GM21390 (cell line): ENCODE results near the gene ASCL5.
"Not testable (repeated sequence)": the region's sequence is repeated elsewhere in the genome, so short reads cannot be mapped to it uniquely, and the experiment has no call there.

Experiments
- ATAC-seq: cut with Tn5 transposase; IDR thresholded peaks from one replicate; pipeline ENCODE4 v1.9.1; 2021; ENCODE audit not compliant: unreplicated experiment

Gene ASCL5, protein sequence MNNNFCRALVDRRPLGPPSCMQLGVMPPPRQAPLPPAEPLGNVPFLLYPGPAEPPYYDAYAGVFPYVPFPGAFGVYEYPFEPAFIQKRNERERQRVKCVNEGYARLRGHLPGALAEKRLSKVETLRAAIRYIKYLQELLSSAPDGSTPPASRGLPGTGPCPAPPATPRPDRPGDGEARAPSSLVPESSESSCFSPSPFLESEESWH

DNA sequence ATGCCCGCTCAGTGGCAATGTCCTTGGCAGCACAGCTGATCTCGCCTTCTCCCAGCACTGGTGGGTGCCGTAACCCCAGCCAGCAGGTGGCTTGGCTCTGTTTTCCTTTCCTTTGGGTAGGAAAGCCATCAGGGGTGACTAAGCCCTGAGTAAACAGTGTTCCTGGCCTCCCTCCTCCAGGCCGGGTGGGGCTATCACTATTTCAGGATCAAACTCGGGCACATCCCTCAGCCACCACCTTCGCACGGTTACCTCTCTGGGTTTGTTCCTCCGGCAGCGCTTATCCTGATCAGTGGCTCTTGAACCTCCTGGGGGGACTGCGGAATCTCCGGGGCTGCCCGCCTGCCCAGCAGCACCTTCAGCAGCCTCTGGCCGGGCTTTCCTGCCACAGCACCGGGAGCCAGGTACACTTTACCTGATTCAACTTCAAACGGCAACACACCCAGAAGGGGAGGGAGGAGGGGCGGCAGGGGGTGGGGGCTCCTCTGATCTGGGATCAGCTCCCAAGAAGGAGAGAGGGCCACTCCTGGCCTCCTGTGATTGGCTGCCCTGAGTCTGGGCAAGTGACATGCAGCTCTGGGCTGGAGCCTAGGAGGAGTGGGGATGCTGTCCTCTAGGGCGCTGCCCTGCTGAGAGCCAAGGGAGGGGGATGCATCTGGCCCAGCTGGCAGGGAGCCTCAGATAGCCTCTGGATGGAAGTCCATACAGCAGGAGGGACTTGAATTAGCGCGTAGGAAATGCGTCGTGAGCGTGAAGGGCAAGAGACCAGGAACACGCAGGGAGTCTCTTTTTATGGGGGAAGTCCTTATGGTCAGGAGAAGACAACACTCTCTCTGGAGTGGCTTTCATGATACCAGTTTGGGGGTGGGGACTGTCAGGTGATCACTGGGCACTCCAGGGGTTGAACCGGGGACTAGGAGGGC is at the start of gene ASCL5:
TSS of gene ASCL5 (minus strand) at position 353 of the 923 bp plus-strand sequence. CDS start 11,812 bp downstream, outside the sequence.
- ATAC-seq = no peak

DNA sequence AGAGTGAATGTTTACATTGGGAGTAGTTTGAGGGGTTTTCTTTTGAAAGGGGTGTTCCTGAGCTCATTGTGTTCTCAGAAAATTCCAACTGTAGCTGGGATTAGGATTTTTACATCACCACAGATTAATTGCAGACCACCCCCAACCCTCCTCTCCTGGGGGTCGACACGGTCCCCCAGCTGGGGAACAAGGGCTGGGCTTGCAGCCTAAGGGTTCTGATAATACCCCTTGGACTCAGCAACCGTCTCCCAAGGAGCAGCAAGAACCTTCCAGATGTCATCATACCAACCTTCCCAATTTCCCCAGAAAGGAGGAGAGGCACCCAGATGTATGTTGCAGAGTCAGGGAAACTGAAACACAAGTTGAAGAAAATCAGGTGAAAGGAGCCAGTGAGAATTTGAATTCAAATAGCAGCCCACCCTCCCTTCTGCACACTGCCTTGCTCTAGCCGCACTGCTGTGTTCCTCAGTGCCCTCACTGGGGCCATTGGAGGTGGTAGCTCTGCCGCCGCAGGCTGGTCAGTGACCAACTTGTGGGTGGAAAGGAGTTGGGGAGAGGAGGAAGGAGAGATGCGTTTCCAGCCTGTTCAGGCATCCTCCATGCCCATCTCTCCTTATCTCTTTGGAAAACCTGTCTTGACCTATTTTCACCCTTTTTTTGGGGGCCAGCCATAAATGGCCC is 49.0 kb upstream of the ASCL5 start:
- ATAC-seq = no peak

- no peak for ATAC-seq
These were observed 46.8 kb upstream of the ASCL5 start for GRCh38 chr1:201173736-201174135.

DNA sequence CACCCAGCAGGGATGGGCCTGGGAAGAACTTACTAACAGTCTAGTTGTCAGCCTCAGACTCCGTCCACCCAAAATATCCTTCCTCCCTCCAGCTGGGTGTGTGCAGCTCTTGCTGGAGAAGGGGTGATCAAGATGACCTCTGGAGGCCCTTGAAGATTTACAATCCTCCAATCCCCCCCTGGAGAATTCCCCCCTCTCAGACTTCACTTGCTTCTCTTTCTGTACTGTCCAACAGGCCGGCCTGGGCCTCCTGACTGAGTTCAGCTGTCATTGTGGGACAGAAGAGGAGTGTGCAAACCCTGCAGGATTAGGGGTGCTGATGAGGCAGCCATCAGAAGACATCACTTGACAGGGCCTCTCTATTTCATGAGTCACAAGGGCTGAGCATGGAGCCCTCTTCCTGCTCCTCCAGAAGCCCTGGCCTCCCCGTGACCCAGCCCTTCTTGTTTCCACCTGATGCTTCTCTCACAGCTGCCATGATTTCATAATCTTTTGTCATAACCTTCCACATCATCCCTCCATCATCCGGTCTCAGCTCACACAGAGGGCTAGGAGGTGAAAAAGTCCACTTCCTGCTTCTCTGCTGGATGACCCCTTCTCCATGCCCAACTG is 46.1 kb upstream of the ASCL5 start:
- no peak for ATAC-seq

GRCh38 chr1:201172326-201172725 is 45.3 kb upstream of the ASCL5 start:
- no peak for ATAC-seq

- ATAC-seq = peak; percentile 42
These were observed 44.4 kb upstream of the ASCL5 start for GRCh38 chr1:201171063-201172036.

DNA sequence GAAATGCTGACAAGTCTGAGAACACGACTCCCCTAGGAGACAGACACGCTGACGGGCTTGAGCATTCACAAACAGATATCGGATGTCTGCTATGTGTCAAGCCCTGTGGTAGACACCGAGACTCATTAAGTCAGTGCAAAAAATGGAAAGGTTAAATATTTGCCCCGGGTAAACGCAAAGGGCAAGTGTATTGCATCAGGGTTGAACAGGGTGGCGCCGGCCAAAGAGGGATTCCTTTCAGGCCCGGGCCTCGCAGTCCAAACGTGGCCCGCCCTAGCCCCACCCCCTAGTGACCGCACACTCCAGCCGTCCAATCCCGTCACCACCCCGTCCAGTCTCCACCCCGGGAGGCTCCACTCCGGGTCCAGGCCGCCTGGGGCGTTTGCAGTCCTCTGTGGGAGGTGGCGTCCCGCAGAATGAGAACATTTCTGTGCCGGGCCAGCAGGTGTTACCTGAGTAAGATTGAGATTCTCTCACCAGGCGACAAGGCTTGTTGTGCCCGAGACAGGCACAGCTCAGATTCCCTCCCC is 43.6 kb upstream of the ASCL5 start:
- ATAC-seq = peak; percentile 96

- ATAC-seq = no peak
These were observed 43.1 kb upstream of the ASCL5 start for GRCh38 chr1:201169971-201170532.

DNA sequence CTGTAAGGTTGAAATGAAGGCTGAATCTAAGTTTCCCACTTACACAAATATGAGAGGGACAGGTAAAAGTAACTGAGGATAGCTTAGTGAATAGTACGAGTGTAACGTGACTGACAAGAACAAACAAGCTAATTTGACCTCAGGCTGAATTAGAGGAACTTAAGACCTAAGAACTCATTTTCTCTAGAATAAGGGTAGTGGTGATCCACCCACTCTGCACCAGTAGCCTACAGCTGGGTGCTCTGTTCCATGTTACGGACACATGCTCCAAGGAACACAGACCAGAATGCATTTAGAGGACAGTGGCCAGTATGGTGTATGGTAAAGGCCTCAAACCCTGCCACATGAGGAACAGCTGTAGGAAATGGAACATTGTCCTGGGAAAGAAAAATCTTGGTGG is 42.2 kb upstream of the ASCL5 start:
- no peak for ATAC-seq

DNA sequence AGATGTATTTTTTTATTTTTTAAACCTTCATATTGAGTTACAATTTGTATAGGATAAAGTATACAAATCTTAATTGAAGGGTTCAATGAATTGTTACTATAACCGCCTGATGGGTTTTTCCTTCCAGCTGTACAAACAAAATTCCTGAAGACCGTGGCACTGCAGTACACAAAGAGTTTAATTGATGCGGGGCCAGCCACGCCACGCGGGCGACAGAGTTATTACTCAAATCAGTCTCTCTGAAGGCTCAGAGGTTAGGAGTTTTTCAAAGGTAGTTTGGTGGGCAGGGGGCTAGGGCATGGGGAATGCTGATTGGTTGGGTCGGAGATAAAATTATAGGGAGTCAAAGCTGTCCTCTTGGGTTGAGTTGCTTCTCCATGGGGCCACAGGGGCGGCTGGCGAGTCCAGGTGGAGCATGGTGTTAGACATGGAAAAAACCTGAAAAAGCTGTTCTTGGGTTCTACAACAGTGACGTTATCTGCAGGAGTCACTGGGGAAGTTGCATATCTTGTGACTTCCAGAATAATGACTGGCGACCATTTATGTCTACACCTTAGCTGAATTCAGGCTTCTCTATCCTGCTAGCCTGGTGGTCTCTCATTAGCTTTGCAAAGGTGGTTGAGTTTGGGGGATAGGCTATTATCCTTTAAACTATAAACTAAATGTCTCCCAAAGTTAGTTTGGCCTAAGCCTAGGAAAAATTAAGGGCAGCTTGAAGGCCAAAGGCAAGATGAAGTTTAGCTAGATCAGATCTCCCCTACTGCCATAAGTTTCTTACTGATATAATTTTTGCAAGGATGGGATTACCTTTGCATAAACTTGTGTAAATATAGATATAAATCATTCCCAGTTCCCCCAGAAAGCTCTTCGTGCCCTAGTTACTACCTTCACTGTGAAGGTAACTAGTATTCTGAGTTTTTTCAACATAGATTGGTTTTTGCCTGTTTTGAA is 40.3 kb upstream of the ASCL5 start:
- ATAC-seq = no peak

DNA sequence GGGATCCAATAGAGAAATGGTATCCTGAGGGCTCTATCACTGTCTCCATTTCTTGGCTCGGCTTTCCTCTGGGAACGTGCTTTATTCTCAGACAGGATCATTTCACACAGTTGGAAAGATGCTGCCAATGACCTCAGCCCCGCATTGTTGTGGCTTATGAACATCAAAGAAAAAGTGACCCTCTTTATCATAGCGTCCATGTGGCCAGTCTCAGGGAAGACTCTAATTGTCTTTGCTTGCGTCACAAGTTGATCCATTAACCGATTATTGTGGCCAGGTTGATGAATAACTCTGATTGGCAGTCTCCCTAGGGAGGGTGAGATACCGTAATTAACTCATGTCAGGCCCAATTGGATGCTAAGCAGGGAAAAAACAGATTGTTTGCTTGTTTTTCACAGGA is 37.7 kb upstream of the ASCL5 start:
- no peak for ATAC-seq

DNA sequence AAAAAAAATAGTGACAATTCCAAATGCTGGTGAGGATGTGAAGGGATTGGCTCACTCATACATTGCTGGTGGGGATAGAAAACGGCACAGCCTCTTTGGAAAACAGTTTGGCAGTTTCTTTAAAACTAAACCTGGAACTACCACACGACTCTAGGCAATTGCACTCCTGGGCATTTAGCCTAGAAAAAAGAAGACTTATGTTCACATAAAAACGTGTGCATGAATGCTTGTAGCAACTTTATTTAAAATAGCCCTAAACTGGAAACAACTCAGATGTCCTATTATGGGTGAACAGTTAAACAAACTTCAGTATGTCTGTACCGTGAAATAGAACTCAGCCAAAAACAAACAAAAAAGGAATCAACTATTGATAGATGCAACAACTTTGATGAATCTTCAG is 36.7 kb upstream of the ASCL5 start:
- ATAC-seq = no peak

DNA sequence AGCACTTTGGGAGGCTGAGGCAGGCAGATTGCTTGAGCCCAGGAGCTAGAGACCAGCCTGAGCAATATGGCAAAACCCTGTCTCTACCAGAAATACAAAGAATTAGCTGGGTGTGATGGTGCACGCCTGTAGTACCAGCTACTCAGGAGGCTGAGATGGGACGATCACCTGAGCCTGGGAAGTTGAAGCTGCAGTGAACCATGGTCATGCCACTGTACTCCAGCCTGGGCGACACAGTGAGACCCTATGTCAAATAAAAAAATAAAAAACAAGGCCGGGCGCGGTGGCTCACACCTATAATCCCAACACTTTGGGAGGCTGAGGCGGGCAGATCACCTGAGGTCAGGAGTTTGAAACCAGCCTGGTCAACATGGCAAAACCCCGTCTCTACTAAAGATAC is 36.1 kb upstream of the ASCL5 start:
- ATAC-seq = not testable (repeated sequence)

DNA sequence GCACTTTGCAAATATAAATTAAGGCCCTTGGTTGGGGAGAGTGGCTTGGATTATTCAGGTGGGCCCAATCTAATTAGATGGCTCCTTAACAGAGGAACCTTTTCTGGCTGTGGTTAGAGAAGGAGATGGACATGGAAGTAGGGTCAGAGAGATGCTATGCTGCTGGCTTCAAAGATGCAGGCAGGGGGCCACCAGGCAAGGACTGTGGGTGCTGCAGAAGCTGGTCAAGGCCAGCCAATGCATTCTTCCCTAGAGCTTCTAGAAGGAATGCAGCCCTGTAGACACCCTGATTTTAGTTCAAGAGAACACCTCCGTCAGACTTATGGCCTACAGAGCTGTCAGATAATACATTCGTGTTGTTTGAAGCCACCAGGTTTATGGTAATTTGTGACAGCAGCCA is 31.0 kb upstream of the ASCL5 start:
- ATAC-seq = no peak

GRCh38 chr1:201156819-201157218 is 29.8 kb upstream of the ASCL5 start:
- ATAC-seq = no peak

DNA sequence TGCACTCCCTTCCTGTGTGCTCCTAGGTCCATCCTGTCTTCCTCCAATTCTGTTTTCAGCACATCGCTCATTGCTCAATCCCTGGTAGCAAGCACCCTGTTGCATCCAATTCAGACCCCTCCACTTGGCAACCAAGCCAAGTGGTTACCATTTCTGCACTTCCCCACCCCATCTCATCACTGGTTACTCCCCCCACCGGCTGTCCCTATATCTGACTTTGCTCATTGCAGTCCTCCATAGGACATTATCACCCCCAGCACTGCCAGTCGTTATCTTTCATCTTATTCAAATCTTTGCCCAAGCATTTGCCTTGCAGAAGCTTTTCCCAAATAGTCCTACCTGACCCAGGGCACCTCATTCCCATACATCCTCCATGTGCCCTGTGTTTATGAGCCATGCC is 29.4 kb upstream of the ASCL5 start:
- ATAC-seq = no peak

- no peak for ATAC-seq
These were observed 28.4 kb upstream of the ASCL5 start for GRCh38 chr1:201155354-201155753.

DNA sequence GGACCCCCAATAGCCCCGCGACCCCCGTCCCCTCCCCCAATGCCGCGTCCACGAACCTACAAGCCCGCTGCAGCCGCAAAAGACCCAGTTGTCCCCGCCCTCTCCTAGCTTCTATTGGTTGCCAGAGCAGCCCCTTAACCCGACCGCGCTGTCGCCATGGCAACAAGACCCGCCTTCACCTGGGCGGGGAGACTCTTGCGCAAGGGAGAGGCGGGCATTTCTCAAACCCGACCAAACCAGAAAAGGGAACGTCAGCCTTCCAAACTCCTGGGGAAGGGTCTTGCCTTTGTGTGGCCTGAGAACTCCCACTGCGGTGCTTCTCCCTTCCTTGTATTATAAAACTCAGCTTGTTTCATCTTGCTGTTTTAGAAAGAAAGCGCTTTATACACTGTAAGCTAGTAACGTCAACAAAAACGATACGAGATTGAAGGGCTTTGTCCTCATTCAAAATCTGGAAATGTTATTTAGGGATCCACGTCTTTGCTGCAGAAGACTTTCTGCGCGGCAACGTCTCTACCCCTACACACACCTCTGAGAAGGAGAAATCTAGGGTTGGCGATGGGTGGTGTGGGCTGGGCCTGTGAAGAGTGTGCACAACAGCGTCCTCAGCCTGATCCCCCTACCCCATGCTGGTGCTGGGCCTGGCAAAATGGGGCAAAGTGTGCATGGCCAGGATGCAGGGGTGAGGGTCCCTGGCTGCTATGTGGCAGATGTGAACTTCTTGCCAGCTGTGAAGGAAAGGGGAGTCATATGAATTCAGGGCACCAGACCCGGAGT is 27.6 kb upstream of the ASCL5 start, which contains the start of gene TMEM9:
TSS of gene TMEM9 (minus strand) at position 86 of the 777 bp plus-strand sequence. CDS start 551 bp downstream, outside the sequence.
- ATAC-seq = peak; percentile 97
